Body of pancreas (tissue), 4 donors: Measurements from ENCODE around the gene TANC1. TPM values are rescaled to one million over a fixed set of nuclear protein-coding genes. Genes with fewer than 3 reads are reported as not detected.
A peak's percentile ranks its signal among the peaks of the same experiment; 100 is the strongest.

Experiments used
- ATAC-seq: fragments of 150-250 bp; one replicate; pipeline ENCODE4 v1.9.1; 2016
- DNase-seq, 4 donors: peaks; one replicate each; pipeline ENCODE4 v3.0.0-alpha.2; 2019
- H3K27ac ChIP-seq, 4 donors: fragments of 200-600 bp; sonication (generic); 1 replicate in 3 of 4; 2 replicates in 1 of 4; pipeline versions ENCODE4 v1.5.1 to v1.6.1; 2016 to 2019; ENCODE audit warnings: mild to moderate bottlenecking in 1 of 4, mixed read lengths in 1 of 4, moderate library complexity in 1 of 4
- H3K27me3 ChIP-seq, 2 donors: fragments of 200-600 bp; sonication (generic); one replicate each; pipeline ENCODE4 v1.6.0; 2016; ENCODE audit warnings: mild to moderate bottlenecking in 1 of 2
- H3K36me3 ChIP-seq, 2 donors: fragments of 200-600 bp; sonication (generic); replicated peaks in 1 of 2; 2 replicates each; pipeline ENCODE4 v1.5.1; 2016; ENCODE audit warnings: low read depth in 2 of 2; ENCODE audit not compliant: insufficient read depth in 1 of 2
- H3K4me1 ChIP-seq: fragments of 200-600 bp; sonication (generic); one replicate; pipeline ENCODE4 v1.6.0; 2016
- H3K4me3 ChIP-seq, 2 donors: fragments of 200-600 bp; sonication (generic); 1 replicate in 1 of 2; 2 replicates in 1 of 2; pipeline ENCODE4 v1.5.1; 2016 to 2019
- H3K9me3 ChIP-seq, 3 donors: fragments of 200-600 bp; sonication (generic); 1 replicate in 2 of 3; 2 replicates in 1 of 3; pipeline ENCODE4 v1.5.1; 2016
- CTCF ChIP-seq, 7 experiments: fragments of 450-650 bp in 4 of 7; fragments of 200-600 bp in 3 of 7; sonication (generic) in 3 of 7; IDR thresholded peaks; one replicate each; pipeline ENCODE4 v1.5.1; 2016 to 2019; ENCODE audit warnings: antibody characterized with exemption in 7 of 7
- POLR2A ChIP-seq, 3 donors: fragments of 450-650 bp; IDR thresholded peaks; one replicate each; pipeline ENCODE4 v1.6.1; 2016; ENCODE audit warnings: antibody characterized with exemption in 3 of 3, mild to moderate bottlenecking in 2 of 3
- WGBS, 2 donors: methylation state at CpG; one replicate each; pipeline ENCODE4 v1.1.5; 2017; 5-methylcytosine and 5-hydroxymethylcytosine counted together
- intact Hi-C: fragments of 100-400 bp; cut with DNase I; formaldehyde crosslinking; loops from one replicate; pipeline ENCODE4 v1.15.1; 2023
- total RNA-seq, 2 donors: library from RNA; depleted of rRNA; stranded (reverse); fragments of >200 nt; gene quantifications; one replicate each; pipeline ENCODE4 v1.1.0, GENCODE V29; 2016

The TANC1 gene
- total RNA-seq, 2 donors from 2014 or later, result 23.1 to 23.3 TPM

- H3K4me1 ChIP-seq, result peaks cover 8% of the 10 kb centered on the region
- no peak for DNase-seq
- no peak for TF ChIP-seq POLR2A (IDR thresholded peaks at IDR 0.05)
- intact Hi-C loops, result loop anchor here (5.0 to 10.0 kb wide), 3 partner anchors 85 to 227 kb away; no protein-coding TSS in a partner anchor
- H3K36me3 ChIP-seq, result no peaks in the 10 kb centered on the region
- no peaks in the 10 kb centered on the region for H3K27me3 ChIP-seq
- no peaks in the 10 kb centered on the region for H3K9me3 ChIP-seq
- ATAC-seq, result no peak
- no peak overlapping the region for H3K27ac ChIP-seq
- WGBS, 2 donors, result 88 to 90% methylated on average over 8 of the region's 8 CpGs
- no peak overlapping the region for H3K4me3 ChIP-seq
Measured at GRCh38 chr2:159119652-159120257, 151.3 kb downstream of the TANC1 start.

GRCh38 chr2:159123786-159124185 lies 155.3 kb downstream of the TANC1 start:
- no peaks in the 10 kb centered on the region for H3K27me3 ChIP-seq
- no peak overlapping the region for H3K4me3 ChIP-seq
- H3K9me3 ChIP-seq, result no peaks in the 10 kb centered on the region
- no peaks in the 10 kb centered on the region for H3K36me3 ChIP-seq
- H3K4me1 ChIP-seq, result peaks cover 29% of the 10 kb centered on the region
- peak overlapping the region in 1 of 4 donors; percentile 30 for H3K27ac ChIP-seq
- ATAC-seq, result no peak
- WGBS, 2 donors, result 94 to 96% methylated on average over 9 of the region's 9 CpGs
- intact Hi-C loops, result loop anchor here (5.0 kb wide), 1 partner anchor 231 kb away; no protein-coding TSS in a partner anchor
- no peak for TF ChIP-seq POLR2A (IDR thresholded peaks at IDR 0.05)
- no peak for TF ChIP-seq CTCF (IDR thresholded peaks at IDR 0.05)
- no peak for DNase-seq

- no peak overlapping the region for H3K4me3 ChIP-seq
- H3K9me3 ChIP-seq, result no peaks in the 10 kb centered on the region
- intact Hi-C loops, result loop anchor here (5.0 kb wide), 1 partner anchor 232 kb away; no protein-coding TSS in a partner anchor
- TF ChIP-seq POLR2A (IDR thresholded peaks at IDR 0.05), result no peak
- TF ChIP-seq CTCF (IDR thresholded peaks at IDR 0.05), result no peak
- peaks cover 29% of the 10 kb centered on the region for H3K4me1 ChIP-seq
- 39 to 61% methylated on average over 5 of the region's 5 CpGs for WGBS, 2 donors
- ATAC-seq (peak; percentile 52), DNase-seq (peak in 3 of 4 donors; percentile 32 to 52 (median 48))
- H3K27ac ChIP-seq, result peak overlapping the region in 2 of 4 donors; percentile 30 to 37
- no peaks in the 10 kb centered on the region for H3K27me3 ChIP-seq
- H3K36me3 ChIP-seq, result no peaks in the 10 kb centered on the region
Measured at GRCh38 chr2:159124441-159124911, 156.0 kb downstream of the TANC1 start.

GRCh38 chr2:159124931-159125467 lies 156.6 kb downstream of the TANC1 start:
- Histone ChIP-seq H3K4me3 (no peak overlapping the region), H3K36me3 (no peaks in the 10 kb centered on the region), H3K27ac (peak overlapping the region in 3 of 4 donors; percentile 23 to 37 (median 30)), H3K27me3 (no peaks in the 10 kb centered on the region), H3K4me1 (peaks cover 29% of the 10 kb centered on the region), H3K9me3 (no peaks in the 10 kb centered on the region)
- ATAC-seq (peak; percentile 44), DNase-seq (no peak)
- WGBS, 2 donors, result 46 to 54% methylated on average over 3 of the region's 3 CpGs
- TF ChIP-seq POLR2A (IDR thresholded peaks at IDR 0.05) (no peak), CTCF (IDR thresholded peaks at IDR 0.05) (no peak)
- intact Hi-C loops, result loop anchor here (5.0 kb wide), 1 partner anchor 233 kb away; no protein-coding TSS in a partner anchor

GRCh38 chr2:159125858-159126257 lies 157.4 kb downstream of the TANC1 start:
- no peak overlapping the region for H3K27ac ChIP-seq
- H3K9me3 ChIP-seq, result no peaks in the 10 kb centered on the region
- H3K4me1 ChIP-seq, result peaks cover 29% of the 10 kb centered on the region
- DNase-seq (no peak), ATAC-seq (no peak)
- TF ChIP-seq POLR2A (IDR thresholded peaks at IDR 0.05) (no peak), CTCF (IDR thresholded peaks at IDR 0.05) (no peak)
- H3K4me3 ChIP-seq, result no peak overlapping the region
- WGBS, 2 donors, result 79 to 81% methylated on average over 4 of the region's 4 CpGs
- no peaks in the 10 kb centered on the region for H3K27me3 ChIP-seq
- H3K36me3 ChIP-seq, result no peaks in the 10 kb centered on the region
- intact Hi-C loops, result no loop called here
